Coronary artery (tissue), 2 donors: ENCODE results near the gene TMEM151B.

Experiments
- DNase-seq: peaks from one replicate; pipeline ENCODE4 v3.0.0-alpha.2; 2017; ENCODE audit warnings: low spot score
- H3K27ac ChIP-seq, 2 donors: fragments of 200-600 bp; sonication (generic); one replicate each; pipeline ENCODE4 v1.5.1; 2016 to 2019
- H3K4me3 ChIP-seq: fragments of 200-600 bp; sonication (generic); 2 replicates; pipeline ENCODE4 v1.5.1; 2016; ENCODE audit warnings: mild to moderate bottlenecking, moderate library complexity
- TF ChIP-seq, protein P1 (sequence below): fragments of 200-600 bp; sonication (generic); IDR thresholded peaks from one replicate; pipeline ENCODE4 v1.5.1; 2019; ENCODE audit warnings: antibody characterized with exemption

TMEM151B gene

DNA sequence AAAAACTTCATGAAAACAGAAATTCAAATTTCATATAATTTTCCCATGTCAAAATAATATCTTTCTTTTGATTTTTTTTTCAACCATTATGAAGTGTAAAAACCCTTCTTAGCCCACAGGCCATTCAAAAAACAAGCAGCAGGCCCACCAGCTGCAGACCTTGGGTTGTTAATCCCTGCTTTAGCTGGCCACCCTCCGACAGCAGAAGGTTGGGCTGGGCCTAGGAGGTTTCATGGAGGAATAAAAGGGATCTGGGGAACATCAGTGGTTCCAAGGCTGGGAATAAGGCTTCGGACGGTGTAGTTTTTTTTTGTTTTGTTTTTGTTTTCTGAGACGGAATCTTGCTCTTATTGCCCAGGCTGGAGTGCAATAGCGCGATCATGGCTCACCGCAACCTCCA lies 26.9 kb upstream of the TMEM151B start:
- TF ChIP-seq, protein P1, sequence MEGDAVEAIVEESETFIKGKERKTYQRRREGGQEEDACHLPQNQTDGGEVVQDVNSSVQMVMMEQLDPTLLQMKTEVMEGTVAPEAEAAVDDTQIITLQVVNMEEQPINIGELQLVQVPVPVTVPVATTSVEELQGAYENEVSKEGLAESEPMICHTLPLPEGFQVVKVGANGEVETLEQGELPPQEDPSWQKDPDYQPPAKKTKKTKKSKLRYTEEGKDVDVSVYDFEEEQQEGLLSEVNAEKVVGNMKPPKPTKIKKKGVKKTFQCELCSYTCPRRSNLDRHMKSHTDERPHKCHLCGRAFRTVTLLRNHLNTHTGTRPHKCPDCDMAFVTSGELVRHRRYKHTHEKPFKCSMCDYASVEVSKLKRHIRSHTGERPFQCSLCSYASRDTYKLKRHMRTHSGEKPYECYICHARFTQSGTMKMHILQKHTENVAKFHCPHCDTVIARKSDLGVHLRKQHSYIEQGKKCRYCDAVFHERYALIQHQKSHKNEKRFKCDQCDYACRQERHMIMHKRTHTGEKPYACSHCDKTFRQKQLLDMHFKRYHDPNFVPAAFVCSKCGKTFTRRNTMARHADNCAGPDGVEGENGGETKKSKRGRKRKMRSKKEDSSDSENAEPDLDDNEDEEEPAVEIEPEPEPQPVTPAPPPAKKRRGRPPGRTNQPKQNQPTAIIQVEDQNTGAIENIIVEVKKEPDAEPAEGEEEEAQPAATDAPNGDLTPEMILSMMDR, result no peak
- no peak overlapping the region for H3K4me3 ChIP-seq
- no peak for DNase-seq

DNA sequence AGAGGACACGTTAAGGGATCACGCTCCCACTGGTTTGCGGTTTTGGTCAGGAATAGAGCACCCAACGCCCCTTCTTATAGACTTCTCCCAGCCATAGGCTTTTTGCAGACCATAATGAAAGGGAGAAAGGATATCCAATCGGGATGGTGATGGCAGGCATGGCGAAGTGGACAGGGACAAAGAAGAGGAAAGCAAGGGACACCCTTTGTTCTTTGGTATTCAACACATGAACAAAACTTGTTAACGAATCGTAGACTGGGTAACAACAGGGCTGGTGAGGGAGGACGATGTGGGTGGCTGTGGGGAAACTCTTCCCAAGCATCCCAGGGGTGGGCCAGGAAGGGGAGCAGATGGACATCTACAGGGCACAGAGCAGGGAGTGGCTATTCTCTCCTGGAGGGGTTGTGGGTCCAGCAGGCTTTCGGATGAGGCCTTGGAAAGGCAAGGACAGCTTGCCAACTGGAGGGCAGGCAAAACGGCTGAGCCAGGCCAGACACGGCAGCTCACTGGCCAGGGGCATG lies 24.8 kb upstream of the TMEM151B start:
- TF ChIP-seq, protein P1, result no peak
- no peak for DNase-seq
- Histone ChIP-seq H3K4me3 (peak overlapping the region; percentile 79), H3K27ac (peak overlapping the region; percentile 100)

More for the DNA sequence above, 26.9 kb upstream of the TMEM151B start:
- no peak overlapping the region for H3K27ac ChIP-seq

DNA sequence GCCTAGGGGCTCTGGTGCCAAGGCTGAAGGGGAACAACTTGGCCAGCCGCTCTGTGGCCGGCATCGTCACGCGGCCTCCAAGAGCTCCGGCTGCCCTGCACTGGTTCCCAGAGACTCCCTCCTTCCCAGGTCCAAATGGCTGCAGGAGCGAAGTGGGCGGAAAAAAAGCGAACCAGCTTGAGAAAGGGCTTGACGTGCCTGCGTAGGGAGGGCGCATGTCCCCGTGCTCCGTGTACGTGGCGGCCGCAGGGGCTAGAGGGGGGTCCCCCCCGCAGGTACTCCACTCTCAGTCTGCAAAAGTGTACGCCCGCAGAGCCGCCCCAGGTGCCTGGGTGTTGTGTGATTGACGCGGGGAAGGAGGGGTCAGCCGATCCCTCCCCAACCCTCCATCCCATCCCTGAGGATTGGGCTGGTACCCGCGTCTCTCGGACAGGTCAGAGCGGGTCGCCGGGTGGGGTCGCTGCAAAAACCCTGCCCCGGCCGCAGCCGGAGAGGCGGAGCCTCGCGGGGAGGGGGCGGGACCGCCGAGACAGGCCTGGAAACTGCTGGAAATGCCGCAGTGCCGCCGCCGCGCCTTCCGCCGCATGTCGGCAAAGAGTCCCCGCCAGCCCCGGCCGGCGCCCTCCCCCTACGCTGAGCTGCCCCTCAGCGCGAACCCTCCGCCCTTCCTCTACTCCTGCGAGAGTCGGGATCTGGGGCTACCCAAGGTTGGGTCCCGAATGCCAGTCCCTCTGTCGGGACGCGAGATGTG lies 24.2 kb upstream of the TMEM151B start:
- peak overlapping the region; percentile 100 for H3K27ac ChIP-seq
- peak; percentile 93 for DNase-seq
- H3K4me3 ChIP-seq, result peak overlapping the region; percentile 79
- TF ChIP-seq, protein P1, result no peak

DNA sequence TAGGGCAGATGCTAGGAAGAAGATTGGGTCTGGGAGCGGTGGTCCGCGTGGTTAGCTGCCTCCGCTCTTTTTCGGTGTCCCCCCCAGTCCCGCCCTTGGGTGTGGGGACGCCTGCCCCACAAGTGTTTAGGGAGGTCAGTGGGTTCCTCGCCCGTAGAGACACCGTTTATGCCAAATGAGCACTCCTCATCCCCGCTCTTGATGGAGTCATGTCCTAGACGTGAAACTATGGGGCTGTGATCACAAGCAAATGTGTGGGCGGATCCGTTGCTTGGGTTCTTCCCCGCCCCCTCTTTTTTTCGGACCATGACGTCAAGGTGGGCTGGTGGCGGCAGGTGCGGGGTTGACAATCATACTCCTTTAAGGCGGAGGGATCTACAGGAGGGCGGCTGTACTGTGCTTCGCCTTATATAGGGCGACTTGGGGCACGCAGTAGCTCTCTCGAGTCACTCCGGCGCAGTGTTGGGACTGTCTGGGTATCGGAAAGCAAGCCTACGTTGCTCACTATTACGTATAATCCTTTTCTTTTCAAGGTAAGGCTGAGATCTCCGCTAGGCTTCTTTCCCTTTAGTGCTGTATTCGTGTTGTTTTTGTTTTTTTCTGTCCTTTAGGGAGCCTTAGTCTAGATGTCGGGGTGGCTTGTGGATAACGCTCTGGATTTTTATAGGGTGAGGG lies 23.4 kb upstream of the TMEM151B start, which contains the start of gene HSP90AB1:
Gene HSP90AB1, plus strand, starts transcription at position 439 of the 675 bp plus-strand sequence. CDS start 1,529 bp downstream, outside the sequence.
- TF ChIP-seq, protein P1, result no peak
- peak within 1 kb of the TSS; percentile 100 for H3K27ac ChIP-seq
- DNase-seq, result peak; percentile 98
- peak within 1 kb of the TSS; percentile 79 for H3K4me3 ChIP-seq

DNA sequence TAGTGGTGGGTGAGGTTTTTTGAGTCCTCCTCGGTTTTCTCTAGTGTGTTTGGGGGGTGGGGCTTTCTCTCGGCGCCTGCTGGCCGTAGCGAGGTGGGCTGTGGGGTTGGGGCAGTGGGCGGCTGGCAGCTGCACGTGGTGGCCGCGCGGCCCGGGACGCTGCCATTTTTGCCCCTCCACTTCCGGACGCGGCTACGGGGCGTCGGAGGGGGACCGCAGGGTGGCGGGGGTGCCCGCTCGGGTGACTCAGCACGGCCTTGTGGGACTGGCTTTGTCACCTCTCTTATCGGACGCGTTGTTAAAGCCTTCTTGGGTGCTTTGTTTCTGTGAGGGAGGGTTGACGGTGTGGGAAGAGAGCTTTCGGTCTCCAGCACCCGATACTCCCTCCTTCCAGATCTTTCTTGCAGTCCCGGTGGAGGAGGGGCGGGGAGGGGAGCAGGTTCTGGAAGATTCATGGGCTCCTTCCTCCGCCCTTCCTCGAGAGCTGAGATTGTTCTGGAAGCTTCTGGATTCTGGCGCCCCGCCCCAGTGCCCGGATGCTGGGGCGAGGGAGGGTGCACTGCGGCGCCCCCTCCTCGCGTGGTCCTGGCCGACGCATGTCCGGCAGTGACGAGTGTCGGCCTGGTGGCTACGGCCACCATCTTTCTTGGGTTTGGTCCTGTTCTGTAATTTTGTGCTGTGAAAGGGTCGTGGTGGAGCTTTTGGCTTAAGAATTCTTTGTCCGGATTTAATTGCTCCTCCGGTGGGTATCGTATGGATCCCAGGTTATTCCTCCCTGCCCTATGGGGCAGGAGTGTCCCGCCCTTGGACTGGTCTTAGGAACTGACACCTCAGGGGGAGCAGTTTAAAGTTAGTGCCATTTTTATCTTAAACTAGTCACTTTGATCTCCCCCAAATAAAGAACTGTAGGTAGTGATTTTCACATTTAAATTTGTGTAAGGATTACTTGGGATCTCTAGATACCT lies 22.6 kb upstream of the TMEM151B start:
- TF ChIP-seq, protein P1, result no peak
- Histone ChIP-seq H3K4me3 (peak overlapping the region; percentile 79), H3K27ac (peak overlapping the region; percentile 100)
- no peak for DNase-seq

DNA sequence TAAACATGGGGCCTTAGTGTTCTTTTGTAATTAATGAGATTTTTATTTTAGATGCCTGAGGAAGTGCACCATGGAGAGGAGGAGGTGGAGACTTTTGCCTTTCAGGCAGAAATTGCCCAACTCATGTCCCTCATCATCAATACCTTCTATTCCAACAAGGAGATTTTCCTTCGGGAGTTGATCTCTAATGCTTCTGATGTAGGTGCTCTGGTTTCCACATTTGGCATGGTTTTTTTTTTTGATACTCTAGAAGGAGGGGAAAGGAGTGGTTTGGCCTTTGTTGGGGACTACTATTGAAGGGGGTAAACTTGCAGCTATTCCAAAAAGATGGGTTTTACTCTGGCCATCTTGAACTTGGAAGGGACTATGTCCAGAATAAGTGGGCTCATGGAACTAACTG lies 21.7 kb upstream of the TMEM151B start:
- Histone ChIP-seq H3K4me3 (peak overlapping the region; percentile 79), H3K27ac (peak overlapping the region; percentile 100)
- DNase-seq, result no peak
- TF ChIP-seq, protein P1, result no peak
